Endothelial cell of umbilical vein (primary cell): Measurements from ENCODE around the gene HTR3C. TPM values are rescaled to one million over a fixed set of nuclear protein-coding genes. Genes with fewer than 3 reads are reported as not detected.

Experiments used
- BruUV-seq: library from RNA; stranded (reverse); fragments of 400-500 nt; replicated peaks from 2 replicates; lab custom pipeline; 2021; lab: Mats Ljungman, UMichigan
- CTCF ChIA-PET: fragments of 300-600, 350-600 bp; sonication (Branson Sonifier 250); formaldehyde crosslinking; loops from one replicate; lab custom pipeline; 2021; ENCODE audit warnings: antibody characterized with exemption, inconsistent platforms; lab: Charles Lee
- POLR2A ChIA-PET: fragments of 300-600, 350-600 bp; sonication (Branson Sonifier 250); formaldehyde crosslinking; loops from one replicate; lab custom pipeline; 2021; ENCODE audit warnings: antibody characterized with exemption, inconsistent platforms; lab: Charles Lee
- DNase-seq: peaks from one replicate; pipeline ENCODE4 v3.0.0-alpha.2; 2011; ENCODE audit warnings: low read depth, low spot score
- FAIRE-seq: peaks from 2 replicates; lab custom pipeline; 2011; peaks lifted over from hg19 to GRCh38; lab: Jason Lieb, UNC
- H2AFZ ChIP-seq: 2 replicates; pipeline ENCODE4 v1.6.0; 2012; ENCODE audit warnings: low read depth, low read length, control low read depth, inconsistent platforms
- H3K27ac ChIP-seq: 2 replicates; pipeline ENCODE4 v1.5.1; 2011; ENCODE audit warnings: low read depth, mild to moderate bottlenecking, control low read depth, low read length, moderate library complexity; ENCODE audit not compliant: insufficient read depth
- H3K27me3 ChIP-seq, 2 experiments: 2 replicates each; pipeline versions ENCODE4 v1.6.0 to v1.6.1; 2011; ENCODE audit warnings: low read length in 2 of 2, mixed read lengths in 1 of 2; ENCODE audit not compliant: control insufficient read depth in 2 of 2, insufficient read depth in 2 of 2
- H3K36me3 ChIP-seq, 2 experiments: 2 replicates in 1 of 2; 3 replicates in 1 of 2; pipeline ENCODE4 v1.5.1; 2011; ENCODE audit warnings: low read length in 2 of 2, mild to moderate bottlenecking in 1 of 2, moderate library complexity in 1 of 2; ENCODE audit not compliant: control insufficient read depth in 2 of 2, insufficient read depth in 2 of 2; ENCODE audit errors: extremely low read depth in 1 of 2
- H3K4me1 ChIP-seq: 3 replicates; pipeline ENCODE4 v1.5.1; 2011; ENCODE audit warnings: mild to moderate bottlenecking, low read length; ENCODE audit not compliant: control insufficient read depth, insufficient read depth; ENCODE audit errors: extremely low read depth
- H3K4me2 ChIP-seq: 2 replicates; pipeline ENCODE4 v1.6.1; 2011; ENCODE audit warnings: low read length, control low read depth, mixed read lengths; ENCODE audit not compliant: insufficient read depth
- H3K4me3 ChIP-seq, 3 experiments: fragments of 200-600 bp in 1 of 3; sonication (generic), shearing (Covaris generic) in 1 of 3; replicated peaks in 1 of 3; 2 replicates each; pipeline ENCODE4 v1.5.1; 2011 to 2016; ENCODE audit warnings: control low read depth in 3 of 3, low read length in 3 of 3, mild to moderate bottlenecking in 2 of 3, inconsistent platforms in 1 of 3, low read depth in 1 of 3, moderate library complexity in 1 of 3; ENCODE audit not compliant: insufficient read depth in 1 of 3
- H3K79me2 ChIP-seq: 2 replicates; pipeline ENCODE4 v1.6.0; 2012; ENCODE audit warnings: low read length, inconsistent platforms; ENCODE audit not compliant: control insufficient read depth, insufficient read depth
- H3K9ac ChIP-seq: replicated peaks from 2 replicates; pipeline ENCODE3; 2011; ENCODE audit warnings: low read length, control low read depth; ENCODE audit not compliant: insufficient read depth; ENCODE audit errors: extremely low read depth
- H3K9me1 ChIP-seq: replicated peaks from 3 replicates; pipeline ENCODE4 v1.6.0; 2011; ENCODE audit warnings: mild to moderate bottlenecking, low read length; ENCODE audit not compliant: control insufficient read depth, insufficient read depth; ENCODE audit errors: extremely low read depth
- H3K9me3 ChIP-seq: replicated peaks from 2 replicates; pipeline ENCODE4 v1.5.1; 2012; ENCODE audit warnings: low read length, inconsistent platforms; ENCODE audit not compliant: control insufficient read depth, insufficient read depth
- H4K20me1 ChIP-seq: replicated peaks from 2 replicates; pipeline ENCODE3; 2011; ENCODE audit warnings: mild to moderate bottlenecking, low read length; ENCODE audit not compliant: control insufficient read depth, insufficient read depth; ENCODE audit errors: extremely low read depth
- EZH2 ChIP-seq: IDR thresholded peaks from 2 replicates; pipeline ENCODE4 v1.6.1; 2012; ENCODE audit warnings: borderline replicate concordance, low read depth, mild to moderate bottlenecking, moderate library complexity, low read length, inconsistent platforms; ENCODE audit not compliant: severe bottlenecking
- FOS ChIP-seq: IDR thresholded peaks from 2 replicates; pipeline ENCODE4 v1.6.1; 2011; ENCODE audit warnings: mild to moderate bottlenecking, low read length, moderate library complexity, borderline replicate concordance; ENCODE audit not compliant: insufficient read depth
- GATA2 ChIP-seq: IDR thresholded peaks from 2 replicates; pipeline ENCODE4 v1.7.0; 2011; ENCODE audit warnings: low read depth, mild to moderate bottlenecking, moderate library complexity, mixed read lengths, low read length; ENCODE audit not compliant: insufficient read length, insufficient read depth
- JUN ChIP-seq: IDR thresholded peaks from 2 replicates; pipeline ENCODE4 v1.6.1; 2011; ENCODE audit warnings: borderline replicate concordance, low read depth; ENCODE audit not compliant: insufficient read length, insufficient read depth
- MYC ChIP-seq: IDR thresholded peaks from one replicate; pipeline ENCODE4 v1.6.1; 2011; ENCODE audit warnings: mild to moderate bottlenecking, low read depth, low read length
- POLR2A ChIP-seq: IDR thresholded peaks from 2 replicates; pipeline ENCODE4 v1.6.1; 2012; ENCODE audit warnings: low read depth, mild to moderate bottlenecking, control low read depth, low read length
- POLR2AphosphoS5 ChIP-seq: IDR thresholded peaks from 2 replicates; pipeline ENCODE4 v1.6.1; 2012; ENCODE audit warnings: low read depth, mild to moderate bottlenecking, control low read depth, low read length, moderate library complexity; ENCODE audit not compliant: insufficient read depth
- dilution Hi-C: fragments of 300-500 bp; cut with MboI; formaldehyde crosslinking; loops from one replicate; pipeline ENCODE4 v1.15.0; 2019; ENCODE audit warnings: low sequenced_read_pairs; ENCODE audit not compliant: extremely low pct_ligation_motif_present
- intact Hi-C: fragments of 100-400 bp; cut with micrococcal nuclease; formaldehyde crosslinking; loops from one replicate; pipeline ENCODE4 v1.10.0; 2022
- polyA plus RNA-seq, 4 experiments: library from polyadenylated mRNA; depleted of rRNA in 3 of 4; stranded (reverse) in 3 of 4; unstranded in 1 of 4; fragments of >200 nt; gene quantifications; 2 replicates each; pipeline versions ENCODE4 v1.2.1 to v1.2.3, GENCODE V29; 2011 to 2012; ENCODE audit warnings: missing spikeins in 1 of 4
- total RNA-seq: library from RNA; stranded (reverse); gene quantifications from 2 replicates; pipeline ENCODE4 v1.2.3, GENCODE V29; 2021
- TF ChIP-seq, protein P1 (sequence below), 2 donors: IDR thresholded peaks; 1 replicate in 1 of 2; 2 replicates in 1 of 2; pipeline ENCODE4 v1.5.1; 2011; ENCODE audit warnings: low read length in 2 of 2, mild to moderate bottlenecking in 2 of 2, moderate library complexity in 2 of 2, control low read depth in 1 of 2, inconsistent platforms in 1 of 2, low read depth in 1 of 2; ENCODE audit not compliant: insufficient read depth in 1 of 2; ENCODE audit errors: extremely low read depth in 1 of 2
- TF ChIP-seq, protein P2 (sequence below): IDR thresholded peaks from 2 replicates; pipeline ENCODE4 v1.6.1; 2011; ENCODE audit not compliant: insufficient read depth, insufficient read length

Gene HTR3C
- total and polyA plus RNA-seq, 2 donors (not counting 3 experiments of a cell fraction or from before 2014, with no cell fraction given) = not detected

DNA sequence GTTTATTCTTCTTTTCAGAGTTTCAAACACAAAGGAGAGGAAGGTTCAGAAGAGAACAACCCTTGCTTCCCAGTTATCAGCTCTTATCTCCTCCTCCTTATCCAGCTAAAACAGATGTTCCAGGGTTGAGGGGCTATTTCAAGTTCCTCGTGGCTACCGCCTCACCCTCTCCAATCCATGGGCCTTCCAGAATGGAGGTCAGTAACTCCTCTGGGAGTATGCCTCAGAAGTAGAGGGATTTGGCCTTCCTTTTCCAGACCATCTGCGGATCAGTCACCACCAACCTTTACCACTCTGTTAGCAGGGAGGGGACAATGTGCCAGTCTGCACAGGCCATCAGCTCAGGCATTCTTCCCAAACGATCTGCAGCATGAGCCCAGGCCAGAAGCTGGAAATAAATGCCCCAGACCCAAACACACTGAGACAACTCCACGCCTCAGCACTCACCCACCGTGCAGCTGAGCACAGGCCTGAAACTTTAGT lies 14.8 kb downstream of the HTR3C start:
- no peak overlapping the region for H3K9ac ChIP-seq
- intact Hi-C loops = no loop called here
- H3K27me3 ChIP-seq = peaks cover 0 to 8% of the 10 kb centered on the region in 2 experiments
- DNase-seq = no peak
- H3K9me1 ChIP-seq = no peaks in the 10 kb centered on the region
- no peak overlapping the region for H3K4me2 ChIP-seq
- BruUV-seq = no TSS peak
- no peaks in the 10 kb centered on the region for H4K20me1 ChIP-seq
- no peak overlapping the region for H3K4me3 ChIP-seq
- dilution Hi-C loops = no loop called here
- no peaks in the 10 kb centered on the region for H3K79me2 ChIP-seq
- CTCF ChIA-PET = interaction anchor here (1.4 kb wide), 1 partner anchor 9 kb away, joined by 3 read pairs; no protein-coding TSS in a partner anchor
- H3K4me1 ChIP-seq = no peaks in the 10 kb centered on the region
- no peaks in the 10 kb centered on the region for H3K36me3 ChIP-seq
- H3K27ac ChIP-seq = no peak overlapping the region
- POLR2A ChIA-PET = no interaction called here
- no peaks in the 10 kb centered on the region for H3K9me3 ChIP-seq
- H2AFZ ChIP-seq = no peak overlapping the region
- TF ChIP-seq POLR2A = no peak
- no peak for TF ChIP-seq MYC
- TF ChIP-seq JUN = no peak
- no peak for TF ChIP-seq POLR2AphosphoS5
- TF ChIP-seq FOS = no peak
- TF ChIP-seq, protein P1, sequence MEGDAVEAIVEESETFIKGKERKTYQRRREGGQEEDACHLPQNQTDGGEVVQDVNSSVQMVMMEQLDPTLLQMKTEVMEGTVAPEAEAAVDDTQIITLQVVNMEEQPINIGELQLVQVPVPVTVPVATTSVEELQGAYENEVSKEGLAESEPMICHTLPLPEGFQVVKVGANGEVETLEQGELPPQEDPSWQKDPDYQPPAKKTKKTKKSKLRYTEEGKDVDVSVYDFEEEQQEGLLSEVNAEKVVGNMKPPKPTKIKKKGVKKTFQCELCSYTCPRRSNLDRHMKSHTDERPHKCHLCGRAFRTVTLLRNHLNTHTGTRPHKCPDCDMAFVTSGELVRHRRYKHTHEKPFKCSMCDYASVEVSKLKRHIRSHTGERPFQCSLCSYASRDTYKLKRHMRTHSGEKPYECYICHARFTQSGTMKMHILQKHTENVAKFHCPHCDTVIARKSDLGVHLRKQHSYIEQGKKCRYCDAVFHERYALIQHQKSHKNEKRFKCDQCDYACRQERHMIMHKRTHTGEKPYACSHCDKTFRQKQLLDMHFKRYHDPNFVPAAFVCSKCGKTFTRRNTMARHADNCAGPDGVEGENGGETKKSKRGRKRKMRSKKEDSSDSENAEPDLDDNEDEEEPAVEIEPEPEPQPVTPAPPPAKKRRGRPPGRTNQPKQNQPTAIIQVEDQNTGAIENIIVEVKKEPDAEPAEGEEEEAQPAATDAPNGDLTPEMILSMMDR (IDR thresholded peaks at IDR 0.05; ENCODE audit: extremely low read depth in 1 of 2, insufficient read depth in 1 of 2, low read depth in 1 of 2, low read length in 2 of 2) = no peak
- TF ChIP-seq, protein P2, sequence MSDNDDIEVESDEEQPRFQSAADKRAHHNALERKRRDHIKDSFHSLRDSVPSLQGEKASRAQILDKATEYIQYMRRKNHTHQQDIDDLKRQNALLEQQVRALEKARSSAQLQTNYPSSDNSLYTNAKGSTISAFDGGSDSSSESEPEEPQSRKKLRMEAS = no peak
- TF ChIP-seq EZH2 = no peak
- TF ChIP-seq GATA2 = no peak
- no peak for FAIRE-seq
